Coronary artery (tissue), 2 donors: Measurements from ENCODE around the gene DPH1.

Experiments
- DNase-seq: peaks from one replicate; pipeline ENCODE4 v3.0.0-alpha.2; 2017; ENCODE audit warnings: low spot score
- H3K27ac ChIP-seq, 2 donors: fragments of 200-600 bp; sonication (generic); one replicate each; pipeline ENCODE4 v1.5.1; 2016 to 2019
- H3K4me3 ChIP-seq: fragments of 200-600 bp; sonication (generic); 2 replicates; pipeline ENCODE4 v1.5.1; 2016; ENCODE audit warnings: mild to moderate bottlenecking, moderate library complexity
- CTCF ChIP-seq: fragments of 200-600 bp; sonication (generic); IDR thresholded peaks from one replicate; pipeline ENCODE4 v1.5.1; 2019; ENCODE audit warnings: antibody characterized with exemption

The DPH1 gene

GRCh38 chr17:2017274-2017941 is 12.5 kb upstream of the DPH1 start:
- no peak overlapping the region for H3K27ac ChIP-seq
- H3K4me3 ChIP-seq = no peak overlapping the region
- no peak for DNase-seq
- TF ChIP-seq CTCF = no peak

GRCh38 chr17:2018716-2019510 is 11.0 kb upstream of the DPH1 start:
- no peak overlapping the region for H3K4me3 ChIP-seq
- TF ChIP-seq CTCF = no peak
- H3K27ac ChIP-seq = no peak overlapping the region
- no peak for DNase-seq

- no peak for DNase-seq
- Histone ChIP-seq H3K4me3 (no peak overlapping the region), H3K27ac (no peak overlapping the region)
- TF ChIP-seq CTCF = no peak
Observed at GRCh38 chr17:2019723-2020122, 10.2 kb upstream of the DPH1 start.

- Histone ChIP-seq H3K27ac (no peak overlapping the region), H3K4me3 (no peak overlapping the region)
- TF ChIP-seq CTCF = no peak
- no peak for DNase-seq
Observed at GRCh38 chr17:2020721-2021120, 9.2 kb upstream of the DPH1 start.

GRCh38 chr17:2022647-2023240 is 7.2 kb upstream of the DPH1 start:
- no peak for TF ChIP-seq CTCF
- no peak overlapping the region for H3K27ac ChIP-seq
- no peak for DNase-seq
- no peak overlapping the region for H3K4me3 ChIP-seq

GRCh38 chr17:2023256-2023655 is 6.7 kb upstream of the DPH1 start:
- TF ChIP-seq CTCF = no peak
- Histone ChIP-seq H3K27ac (peak overlapping the region in 1 of 2 donors; percentile 33), H3K4me3 (peak overlapping the region; percentile 70)
- DNase-seq = no peak
